IMR-90 (cell line): ENCODE measurements around the gene TXNDC8. TPM values are rescaled to one million over a fixed set of nuclear protein-coding genes. Genes with fewer than 3 reads are reported as not detected.

Source experiments
- ATAC-seq: fragments of 200-7000 bp; cut with Tn5 transposase; 2 replicates; pipeline ENCODE4 v1.9.1; 2020; ENCODE audit warnings: low read depth, mild to moderate bottlenecking, moderate library complexity
- BruUV-seq: library from RNA; stranded (reverse); fragments of 400-500 nt; replicated peaks from 2 replicates; lab custom pipeline; 2021; lab: Mats Ljungman, UMichigan
- CTCF ChIA-PET: fragments of 300-600 bp; formaldehyde crosslinking; extraction: SDS; loops from one replicate; lab custom pipeline; 2021; ENCODE audit warnings: antibody characterized with exemption; lab: Yijun Ruan, JAX
- POLR2A ChIA-PET: fragments of 300-600 bp; sonication (Branson Sonifier 250); formaldehyde crosslinking; loops from one replicate; lab custom pipeline; 2022; ENCODE audit warnings: antibody characterized with exemption; ENCODE audit not compliant: unreplicated experiment; lab: Charles Lee
- DNase-seq: peaks from one replicate; pipeline ENCODE4 v3.0.0; 2013
- H2AFZ ChIP-seq: replicated peaks from 2 replicates; pipeline ENCODE3; 2013; ENCODE audit warnings: low read length, mild to moderate bottlenecking; ENCODE audit not compliant: poor library complexity
- H2AK5ac ChIP-seq: 2 replicates; pipeline ENCODE4 v1.6.1; 2013; ENCODE audit warnings: low read depth, low read length, inconsistent platforms
- H2AK9ac ChIP-seq: replicated peaks from 2 replicates; pipeline ENCODE3; 2013; ENCODE audit warnings: mild to moderate bottlenecking, low read depth, low read length, moderate library complexity; ENCODE audit not compliant: poor library complexity
- H2BK120ac ChIP-seq: 2 replicates; pipeline ENCODE4 v1.6.1; 2013; ENCODE audit warnings: low read depth, low read length, inconsistent platforms
- H2BK15ac ChIP-seq: 3 replicates; pipeline ENCODE4 v1.6.1; 2013; ENCODE audit warnings: low read depth, low read length, inconsistent platforms
- H2BK20ac ChIP-seq: 2 replicates; pipeline ENCODE4 v1.6.1; 2013; ENCODE audit warnings: low read depth, mild to moderate bottlenecking, inconsistent platforms, low read length, moderate library complexity
- H2BK5ac ChIP-seq: 2 replicates; pipeline ENCODE4 v1.6.1; 2013; ENCODE audit warnings: mild to moderate bottlenecking, low read depth, low read length, inconsistent platforms; ENCODE audit not compliant: poor library complexity, severe bottlenecking
- H3K14ac ChIP-seq: replicated peaks from 2 replicates; pipeline ENCODE4 v1.6.1; 2013; ENCODE audit warnings: low read depth, low read length, inconsistent platforms
- H3K18ac ChIP-seq: 2 replicates; pipeline ENCODE4 v1.6.1; 2013; ENCODE audit warnings: low read depth, low read length, control low read depth
- H3K23ac ChIP-seq: 2 replicates; pipeline ENCODE4 v1.6.1; 2013; ENCODE audit warnings: low read depth, low read length, inconsistent platforms
- H3K27ac ChIP-seq: 2 replicates; pipeline ENCODE4 v1.5.1; 2013; ENCODE audit warnings: mild to moderate bottlenecking, control low read depth, low read length; ENCODE audit not compliant: insufficient read depth
- H3K27me3 ChIP-seq: 2 replicates; pipeline ENCODE4 v1.6.1; 2013; ENCODE audit warnings: low read length; ENCODE audit not compliant: control insufficient read depth, insufficient read depth
- H3K36me3 ChIP-seq: 2 replicates; pipeline ENCODE4 v1.6.1; 2013; ENCODE audit warnings: low read length, mixed read lengths; ENCODE audit not compliant: control insufficient read depth, insufficient read depth
- H3K4ac ChIP-seq: 2 replicates; pipeline ENCODE4 v1.6.1; 2013; ENCODE audit warnings: low read depth, low read length, inconsistent platforms
- H3K4me1 ChIP-seq: 2 replicates; pipeline ENCODE4 v1.6.1; 2013; ENCODE audit warnings: low read length, mixed read lengths; ENCODE audit not compliant: control insufficient read depth, insufficient read depth
- H3K4me2 ChIP-seq: 2 replicates; pipeline ENCODE4 v1.6.1; 2013; ENCODE audit warnings: low read depth, mild to moderate bottlenecking, control low read depth, low read length, moderate library complexity
- H3K4me3 ChIP-seq: 2 replicates; pipeline ENCODE4 v1.5.1; 2013; ENCODE audit warnings: low read depth, mild to moderate bottlenecking, control low read depth, low read length, moderate library complexity; ENCODE audit not compliant: insufficient read depth
- H3K56ac ChIP-seq: 2 replicates; pipeline ENCODE4 v1.6.1; 2013; ENCODE audit warnings: low read length, inconsistent platforms; ENCODE audit not compliant: insufficient read depth; ENCODE audit errors: extremely low read depth
- H3K79me1 ChIP-seq, 2 experiments: 2 replicates each; pipeline ENCODE4 v1.6.1; 2013; ENCODE audit warnings: low read length in 2 of 2, inconsistent platforms in 1 of 2, low read depth in 1 of 2
- H3K9ac ChIP-seq: 2 replicates; pipeline ENCODE4 v1.6.1; 2013; ENCODE audit warnings: low read depth, low read length, control low read depth
- H3K9me1 ChIP-seq: 2 replicates; pipeline ENCODE4 v1.6.1; 2013; ENCODE audit warnings: low read length, inconsistent platforms; ENCODE audit not compliant: insufficient read depth
- H3K9me3 ChIP-seq: 2 replicates; pipeline ENCODE4 v1.6.1; 2013; ENCODE audit warnings: low read length; ENCODE audit not compliant: control insufficient read depth, insufficient read depth
- H4K20me1 ChIP-seq: 2 replicates; pipeline ENCODE4 v1.6.1; 2013; ENCODE audit warnings: low read length, inconsistent platforms; ENCODE audit not compliant: insufficient read depth
- H4K5ac ChIP-seq: 2 replicates; pipeline ENCODE4 v1.6.1; 2013; ENCODE audit warnings: mild to moderate bottlenecking, low read depth, low read length, control low read depth
- H4K8ac ChIP-seq, 2 experiments: 2 replicates each; pipeline ENCODE4 v1.6.1; 2013; ENCODE audit warnings: low read depth in 2 of 2, low read length in 2 of 2, control low read depth in 1 of 2, inconsistent platforms in 1 of 2
- H4K91ac ChIP-seq: 2 replicates; pipeline ENCODE4 v1.6.1; 2013; ENCODE audit warnings: low read depth, low read length, inconsistent platforms; ENCODE audit not compliant: insufficient read depth
- POLR2A ChIP-seq: IDR thresholded peaks from 2 replicates; pipeline ENCODE4 v1.6.1; 2012; ENCODE audit warnings: mild to moderate bottlenecking, low read depth, low read length
- WGBS, 2 experiments: methylation state at CpG; one replicate each; pipeline versions ENCODE4 v1.1.5 to v1.1.7; 2013; ENCODE audit warnings: missing lambda C conversion rate in 2 of 2; ENCODE audit not compliant: insufficient read length in 1 of 2; ENCODE audit errors: extremely low coverage in 2 of 2; 5-methylcytosine and 5-hydroxymethylcytosine counted together
- dilution Hi-C: fragments of 300-500 bp; cut with HindIII; formaldehyde crosslinking; loops from one replicate; pipeline ENCODE4 v1.14.3; 2018; ENCODE audit warnings: low sequenced_read_pairs; ENCODE audit not compliant: unreplicated experiment
- in situ Hi-C: fragments of 300-500 bp; cut with MboI; formaldehyde crosslinking; loops from 3 replicates; pipeline ENCODE4 v1.14.3; 2019; ENCODE audit warnings: low sequenced_read_pairs, inconsistent platforms, mixed read lengths
- intact Hi-C: fragments of 100-400 bp; cut with micrococcal nuclease; formaldehyde crosslinking; loops from 2 replicates; pipeline ENCODE4 v1.10.0; 2022
- polyA plus RNA-seq, 3 experiments: library from polyadenylated mRNA; depleted of rRNA; stranded (reverse); fragments of >200 nt; gene quantifications; 2 replicates each; pipeline ENCODE4 v1.2.3, GENCODE V29; 2012; ENCODE audit warnings: low replicate concordance in 1 of 3
- total RNA-seq: library from RNA; depleted of rRNA; stranded (reverse); fragments of >200 nt; gene quantifications from 2 replicates; pipeline ENCODE4 v1.2.3, GENCODE V29; 2012

Gene TXNDC8
- total and polyA plus RNA-seq, 2 of the 4 experiments (the other 2 are of a cell fraction) = not detected

GRCh38 chr9:110329639-110330230 is 7.9 kb downstream of the TXNDC8 start:
- Histone ChIP-seq H2BK15ac (no peak overlapping the region), H3K18ac (no peak overlapping the region), H3K27me3 (no peaks in the 10 kb centered on the region; the same call in 1 of the 2 replicates), H3K4me3 (no peak overlapping the region), H4K8ac (no peak overlapping the region), H3K9me3 (peaks cover 3% of the 10 kb centered on the region; the same call in 1 of the 2 replicates), H4K91ac (no peak overlapping the region), H3K27ac (no peak overlapping the region), H4K5ac (no peak overlapping the region), H3K4me1 (no peaks in the 10 kb centered on the region), H2BK120ac (no peak overlapping the region), H2AK9ac (no peak overlapping the region), H3K9me1 (0 out of 2 replicates have a peak, but pooled peaks cover 3% of the 10 kb centered on the region), H2AFZ (no peak overlapping the region), H3K56ac (no peak overlapping the region), H2AK5ac (no peak overlapping the region), H2BK20ac (no peak overlapping the region), H3K23ac (no peak overlapping the region), H3K4me2 (no peak overlapping the region), H3K79me1 (no peaks in the 10 kb centered on the region), H3K4ac (no peak overlapping the region), H2BK5ac (no peak overlapping the region), H3K36me3 (no peaks in the 10 kb centered on the region), H3K14ac (no peak overlapping the region), H3K9ac (no peak overlapping the region), H4K20me1 (no peaks in the 10 kb centered on the region)
- in situ Hi-C loops = loop anchor here (5.0 kb wide), 1 partner anchor 53 kb away; no protein-coding TSS in a partner anchor
- no CpG with 5 or more reads among the region's 5 CpGs for WGBS, 2 experiments
- no peak for TF ChIP-seq POLR2A
- intact Hi-C loops = no loop called here
- no peak for ATAC-seq
- ChIA-PET CTCF (no interaction called here), POLR2A (interaction anchor here (0.5 kb wide), 1 partner anchor 31 kb away, joined by 8 read pairs; no protein-coding TSS in a partner anchor)
- DNase-seq = no peak
- no TSS peak for BruUV-seq
- dilution Hi-C loops = no loop called here
